Kidney epithelial cell (primary cell): ENCODE measurements around the gene SCAF8. TPM values are rescaled to one million over a fixed set of nuclear protein-coding genes. Genes with fewer than 3 reads are reported as not detected.

ENCODE experiments used
- DNase-seq: peaks from one replicate; pipeline ENCODE4 v3.0.0-alpha.2; 2010; ENCODE audit warnings: low read depth
- H3K27me3 ChIP-seq: 2 replicates; pipeline ENCODE4 v1.6.0; 2011; ENCODE audit warnings: low read length; ENCODE audit not compliant: control insufficient read depth, insufficient read depth
- H3K36me3 ChIP-seq: 2 replicates; pipeline ENCODE4 v1.5.1; 2011; ENCODE audit warnings: low read length; ENCODE audit not compliant: control insufficient read depth, insufficient read depth
- H3K4me3 ChIP-seq: 2 replicates; pipeline ENCODE4 v1.5.1; 2011; ENCODE audit warnings: low read depth, mild to moderate bottlenecking, control low read depth, low read length
- total RNA-seq: library from RNA; depleted of rRNA; stranded (reverse); fragments of >200 nt; gene quantifications from 2 replicates; pipeline ENCODE4 v1.2.3, GENCODE V29; 2015
- TF ChIP-seq, protein P1 (sequence below): IDR thresholded peaks from 2 replicates; pipeline ENCODE4 v1.5.1; 2011; ENCODE audit warnings: mild to moderate bottlenecking, moderate library complexity, low read length, control low read depth, inconsistent platforms; ENCODE audit not compliant: insufficient read depth, poor library complexity, severe bottlenecking

Gene SCAF8
- total RNA-seq, 1 donor from 2014 or later = 40.9 TPM

DNA sequence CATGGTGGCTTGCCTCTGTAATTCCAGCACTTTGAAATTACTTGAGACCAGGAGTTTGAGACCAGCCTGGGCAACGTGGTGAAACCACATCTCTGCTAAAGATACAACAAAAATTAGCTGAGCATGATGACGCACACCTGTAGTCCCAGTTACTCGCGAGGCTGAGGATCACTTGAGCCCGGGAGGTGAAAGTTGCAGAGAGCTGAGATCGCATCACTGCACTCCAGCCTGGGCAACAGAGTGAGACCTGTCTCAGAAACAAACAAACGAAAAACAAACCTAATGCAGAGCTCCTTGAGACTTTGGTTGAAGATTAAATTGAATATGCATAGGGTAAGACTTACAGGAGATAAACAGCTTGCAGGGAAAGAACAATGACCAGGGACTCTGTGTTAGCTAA is 80.8 kb downstream of the SCAF8 start:
- no peak for DNase-seq
- H3K4me3 ChIP-seq = no peak overlapping the region
- H3K27me3 ChIP-seq = no peaks in the 10 kb centered on the region
- no peaks in the 10 kb centered on the region for H3K36me3 ChIP-seq
- TF ChIP-seq, protein P1, sequence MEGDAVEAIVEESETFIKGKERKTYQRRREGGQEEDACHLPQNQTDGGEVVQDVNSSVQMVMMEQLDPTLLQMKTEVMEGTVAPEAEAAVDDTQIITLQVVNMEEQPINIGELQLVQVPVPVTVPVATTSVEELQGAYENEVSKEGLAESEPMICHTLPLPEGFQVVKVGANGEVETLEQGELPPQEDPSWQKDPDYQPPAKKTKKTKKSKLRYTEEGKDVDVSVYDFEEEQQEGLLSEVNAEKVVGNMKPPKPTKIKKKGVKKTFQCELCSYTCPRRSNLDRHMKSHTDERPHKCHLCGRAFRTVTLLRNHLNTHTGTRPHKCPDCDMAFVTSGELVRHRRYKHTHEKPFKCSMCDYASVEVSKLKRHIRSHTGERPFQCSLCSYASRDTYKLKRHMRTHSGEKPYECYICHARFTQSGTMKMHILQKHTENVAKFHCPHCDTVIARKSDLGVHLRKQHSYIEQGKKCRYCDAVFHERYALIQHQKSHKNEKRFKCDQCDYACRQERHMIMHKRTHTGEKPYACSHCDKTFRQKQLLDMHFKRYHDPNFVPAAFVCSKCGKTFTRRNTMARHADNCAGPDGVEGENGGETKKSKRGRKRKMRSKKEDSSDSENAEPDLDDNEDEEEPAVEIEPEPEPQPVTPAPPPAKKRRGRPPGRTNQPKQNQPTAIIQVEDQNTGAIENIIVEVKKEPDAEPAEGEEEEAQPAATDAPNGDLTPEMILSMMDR = no peak

DNA sequence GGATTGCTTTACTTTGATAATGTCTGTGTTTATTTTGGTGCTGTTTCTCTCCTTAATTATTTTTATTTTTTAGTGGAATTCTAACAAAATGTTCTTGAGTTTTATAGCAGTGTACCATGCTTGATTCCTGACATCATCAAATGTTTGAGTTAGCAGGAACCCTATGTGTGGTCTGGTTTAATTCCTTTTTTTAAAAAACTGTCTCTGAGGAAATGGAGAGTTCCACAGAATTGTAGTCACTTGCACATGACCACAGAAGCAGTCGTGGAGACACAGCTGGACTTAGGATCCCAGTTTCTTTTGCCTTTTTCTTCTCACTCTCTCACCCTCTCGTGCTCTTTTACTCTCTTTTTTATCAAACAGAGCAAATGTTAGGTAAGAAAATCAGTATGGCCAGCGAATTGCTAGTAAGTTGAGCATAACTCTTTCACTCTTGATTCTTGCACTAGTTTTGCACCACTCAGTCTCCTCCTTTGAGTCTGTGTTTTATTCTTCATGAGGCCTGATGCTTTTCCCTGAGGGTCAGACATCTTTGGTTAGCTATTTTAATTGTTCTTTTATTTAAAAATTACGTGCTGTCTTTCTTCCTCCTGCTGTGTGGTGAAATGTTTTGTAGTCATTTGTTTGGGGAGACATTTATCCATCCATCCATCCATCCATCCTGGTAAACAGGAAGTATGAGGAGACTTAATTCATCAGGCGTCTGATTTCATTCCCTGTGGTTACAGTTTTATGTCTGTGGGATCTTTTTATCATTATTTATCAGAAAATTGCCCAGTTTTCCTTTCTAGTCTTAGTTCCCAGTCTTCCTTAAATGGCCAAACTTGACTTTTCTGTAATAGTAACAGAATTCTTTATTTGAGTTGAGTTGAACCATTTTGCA is 83.0 kb downstream of the SCAF8 start:
- TF ChIP-seq, protein P1 = no peak
- Histone ChIP-seq H3K27me3 (no peaks in the 10 kb centered on the region), H3K4me3 (no peak overlapping the region), H3K36me3 (no peaks in the 10 kb centered on the region)
- DNase-seq = no peak

DNA sequence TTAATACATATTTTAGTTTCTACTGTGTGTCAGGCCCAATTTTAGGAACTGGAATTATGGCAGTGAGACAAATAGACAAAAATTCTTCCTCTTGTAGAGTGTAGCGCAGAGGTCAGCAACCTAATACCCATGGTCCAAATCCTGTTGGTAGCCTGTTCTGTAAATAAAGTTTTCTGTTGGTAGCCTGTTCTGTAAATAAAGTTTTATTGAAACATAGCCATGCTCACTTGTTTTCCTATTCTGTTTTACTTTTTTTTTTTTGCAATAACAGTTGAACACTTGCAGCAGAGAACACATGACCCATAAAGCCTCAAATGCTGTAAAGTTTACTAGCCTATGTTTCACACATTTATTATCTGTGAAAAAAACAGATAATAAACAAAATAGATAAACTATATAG is 87.9 kb downstream of the SCAF8 start:
- no peaks in the 10 kb centered on the region for H3K36me3 ChIP-seq
- TF ChIP-seq, protein P1 = no peak
- DNase-seq = no peak

DNA sequence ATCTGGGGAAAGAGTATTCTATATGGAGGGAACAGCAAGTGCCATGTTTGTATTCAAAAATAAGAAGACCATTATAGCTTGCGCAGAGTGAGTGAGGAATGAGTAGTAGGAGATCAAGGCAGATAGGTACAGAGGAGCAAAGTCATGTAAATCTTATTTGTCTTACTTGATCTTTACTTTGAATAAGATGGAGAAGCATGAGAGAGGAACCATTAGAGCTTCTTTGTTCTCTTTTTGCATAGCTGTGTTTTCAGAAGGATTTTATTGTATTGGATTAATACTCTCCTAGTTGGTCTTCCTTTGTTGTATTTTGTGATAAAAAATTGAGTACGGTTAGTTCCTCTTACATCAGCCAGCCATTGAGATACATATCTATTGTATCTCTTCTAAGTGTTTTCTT is 88.4 kb downstream of the SCAF8 start:
- H3K36me3 ChIP-seq = no peaks in the 10 kb centered on the region
- H3K27me3 ChIP-seq = no peaks in the 10 kb centered on the region
- TF ChIP-seq, protein P1 = no peak
- no peak overlapping the region for H3K4me3 ChIP-seq
- no peak for DNase-seq

More for the DNA sequence above, 87.9 kb downstream of the SCAF8 start:
- no peak overlapping the region for H3K4me3 ChIP-seq
- no peaks in the 10 kb centered on the region for H3K27me3 ChIP-seq

DNA sequence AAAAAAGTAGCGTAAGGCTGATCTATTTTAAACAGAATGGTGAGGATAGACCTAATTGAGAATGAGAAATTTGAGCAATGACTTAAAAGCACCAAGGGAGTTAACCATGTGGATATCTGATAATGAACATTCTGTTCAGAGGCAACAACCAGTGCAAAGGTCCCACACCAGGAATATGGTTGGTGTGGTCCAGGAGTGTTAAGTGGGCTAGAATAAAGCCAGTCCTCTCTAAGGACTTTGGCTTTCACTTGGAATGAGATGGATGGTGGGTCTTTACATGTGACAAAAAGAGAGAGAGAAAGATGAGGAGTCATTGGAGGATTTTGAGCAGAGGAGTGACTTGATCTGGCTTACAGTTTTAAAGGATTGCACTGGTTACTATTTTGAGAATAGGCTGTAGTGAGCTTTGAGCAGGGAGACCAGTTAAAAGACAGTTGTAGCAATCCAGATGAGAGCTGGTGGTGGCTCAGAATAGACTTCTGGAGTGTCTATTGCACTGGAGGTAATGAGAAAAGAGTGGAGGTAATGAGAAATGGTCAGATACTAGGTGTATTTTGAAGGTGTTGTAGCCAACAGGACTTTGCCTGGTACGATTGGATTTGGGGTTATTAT is 89.8 kb downstream of the SCAF8 start:
- DNase-seq = no peak
- no peak overlapping the region for H3K4me3 ChIP-seq
- no peaks in the 10 kb centered on the region for H3K27me3 ChIP-seq
- H3K36me3 ChIP-seq = no peaks in the 10 kb centered on the region
- TF ChIP-seq, protein P1 = no peak
